Measurements from ENCODE around the gene AGRP.

The AGRP gene

DNA sequence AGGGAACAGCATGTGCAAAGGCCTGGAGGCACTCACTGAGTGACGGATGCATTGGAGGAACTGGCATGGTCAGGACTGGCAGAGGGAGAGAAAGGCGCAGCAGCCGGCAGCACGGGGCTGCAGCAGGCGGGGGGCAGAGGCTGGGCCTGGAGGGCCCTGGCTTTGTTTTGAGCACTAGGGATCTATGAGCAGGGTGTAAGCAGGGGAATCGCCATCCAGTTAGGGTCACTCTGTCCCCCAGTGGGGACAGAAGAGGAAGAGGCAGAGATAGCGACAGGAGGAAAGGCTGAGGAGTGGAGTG is 38.3 kb downstream of the AGRP start:
- Histone ChIP-seq H3K4me1 (ENCODE audit: insufficient read depth, low read length, poor library complexity, severe bottlenecking) (no peaks in the 10 kb centered on the region), H3K36me3 (ENCODE audit: insufficient read depth, low read length) (no peaks in the 10 kb centered on the region), H3F3A (ENCODE audit: low read depth) (no peaks in the 10 kb centered on the region), H2AFZ (ENCODE audit: low read length) (no peak overlapping the region), H4K20me1 (ENCODE audit: insufficient read depth, low read length, poor library complexity, severe bottlenecking) (no peaks in the 10 kb centered on the region), H3K4me2 (ENCODE audit: low read depth, low read length, poor library complexity, severe bottlenecking) (no peak overlapping the region), H3K79me2 (ENCODE audit: insufficient read depth, low read length) (no peaks in the 10 kb centered on the region), H3K9me2 (replicated peaks; ENCODE audit: low read depth, low read length) (no peaks in the 10 kb centered on the region), H3K27me3 (ENCODE audit: insufficient read depth, low read length, poor library complexity, severe bottlenecking) (no peaks in the 10 kb centered on the region), H3K9me3 (ENCODE audit: insufficient read depth, low read depth, low read length) (no peaks in the 10 kb centered on the region), H3K9ac (ENCODE audit: low read depth, low read length, poor library complexity, severe bottlenecking) (no peak overlapping the region), H3K4me3 (ENCODE audit: low read length, poor library complexity, severe bottlenecking) (no peak overlapping the region)
- TF ChIP-seq, protein P1, sequence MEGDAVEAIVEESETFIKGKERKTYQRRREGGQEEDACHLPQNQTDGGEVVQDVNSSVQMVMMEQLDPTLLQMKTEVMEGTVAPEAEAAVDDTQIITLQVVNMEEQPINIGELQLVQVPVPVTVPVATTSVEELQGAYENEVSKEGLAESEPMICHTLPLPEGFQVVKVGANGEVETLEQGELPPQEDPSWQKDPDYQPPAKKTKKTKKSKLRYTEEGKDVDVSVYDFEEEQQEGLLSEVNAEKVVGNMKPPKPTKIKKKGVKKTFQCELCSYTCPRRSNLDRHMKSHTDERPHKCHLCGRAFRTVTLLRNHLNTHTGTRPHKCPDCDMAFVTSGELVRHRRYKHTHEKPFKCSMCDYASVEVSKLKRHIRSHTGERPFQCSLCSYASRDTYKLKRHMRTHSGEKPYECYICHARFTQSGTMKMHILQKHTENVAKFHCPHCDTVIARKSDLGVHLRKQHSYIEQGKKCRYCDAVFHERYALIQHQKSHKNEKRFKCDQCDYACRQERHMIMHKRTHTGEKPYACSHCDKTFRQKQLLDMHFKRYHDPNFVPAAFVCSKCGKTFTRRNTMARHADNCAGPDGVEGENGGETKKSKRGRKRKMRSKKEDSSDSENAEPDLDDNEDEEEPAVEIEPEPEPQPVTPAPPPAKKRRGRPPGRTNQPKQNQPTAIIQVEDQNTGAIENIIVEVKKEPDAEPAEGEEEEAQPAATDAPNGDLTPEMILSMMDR (conservative IDR thresholded peaks at IDR 0.05; ENCODE audit: low read length): no peak
- no peak for TF ChIP-seq EZH2phosphoT487 (IDR thresholded peaks at IDR 0.05; ENCODE audit: borderline replicate concordance)

GRCh38 chr16:67444259-67445125 is 38.9 kb downstream of the AGRP start:
- Histone ChIP-seq H2AFZ (ENCODE audit: low read length) (no peak overlapping the region), H3K9me3 (ENCODE audit: insufficient read depth, low read depth, low read length) (no peaks in the 10 kb centered on the region), H4K20me1 (ENCODE audit: insufficient read depth, low read length, poor library complexity, severe bottlenecking) (no peaks in the 10 kb centered on the region), H3K4me3 (ENCODE audit: low read length, poor library complexity, severe bottlenecking) (no peak overlapping the region), H3K9ac (ENCODE audit: low read depth, low read length, poor library complexity, severe bottlenecking) (no peak overlapping the region), H3K4me2 (ENCODE audit: low read depth, low read length, poor library complexity, severe bottlenecking) (no peak overlapping the region), H3F3A (ENCODE audit: low read depth) (no peaks in the 10 kb centered on the region), H3K9me2 (replicated peaks; ENCODE audit: low read depth, low read length) (no peaks in the 10 kb centered on the region), H3K27me3 (ENCODE audit: insufficient read depth, low read length, poor library complexity, severe bottlenecking) (no peaks in the 10 kb centered on the region), H3K36me3 (ENCODE audit: insufficient read depth, low read length) (no peaks in the 10 kb centered on the region), H3K4me1 (ENCODE audit: insufficient read depth, low read length, poor library complexity, severe bottlenecking) (no peaks in the 10 kb centered on the region), H3K79me2 (ENCODE audit: insufficient read depth, low read length) (no peaks in the 10 kb centered on the region)
- TF ChIP-seq EZH2phosphoT487 (IDR thresholded peaks at IDR 0.05; ENCODE audit: borderline replicate concordance): no peak
- TF ChIP-seq, protein P1 (conservative IDR thresholded peaks at IDR 0.05; ENCODE audit: low read length): no peak

- Histone ChIP-seq H3K4me2 (ENCODE audit: low read depth, low read length, poor library complexity, severe bottlenecking) (no peak overlapping the region), H3K9ac (ENCODE audit: low read depth, low read length, poor library complexity, severe bottlenecking) (no peak overlapping the region), H3F3A (ENCODE audit: low read depth) (no peaks in the 10 kb centered on the region), H3K4me3 (ENCODE audit: low read length, poor library complexity, severe bottlenecking) (no peak overlapping the region), H3K4me1 (ENCODE audit: insufficient read depth, low read length, poor library complexity, severe bottlenecking) (no peaks in the 10 kb centered on the region), H3K27me3 (ENCODE audit: insufficient read depth, low read length, poor library complexity, severe bottlenecking) (no peaks in the 10 kb centered on the region), H3K36me3 (ENCODE audit: insufficient read depth, low read length) (peaks cover 11% of the 10 kb centered on the region; the same call in 1 of the 2 replicates), H3K9me3 (ENCODE audit: insufficient read depth, low read depth, low read length) (no peaks in the 10 kb centered on the region), H3K9me2 (replicated peaks; ENCODE audit: low read depth, low read length) (no peaks in the 10 kb centered on the region), H2AFZ (ENCODE audit: low read length) (no peak overlapping the region), H4K20me1 (ENCODE audit: insufficient read depth, low read length, poor library complexity, severe bottlenecking) (no peaks in the 10 kb centered on the region), H3K79me2 (ENCODE audit: insufficient read depth, low read length) (no peaks in the 10 kb centered on the region)
- TF ChIP-seq, protein P1 (conservative IDR thresholded peaks at IDR 0.05; ENCODE audit: low read length): no peak
- no peak for TF ChIP-seq EZH2phosphoT487 (IDR thresholded peaks at IDR 0.05; ENCODE audit: borderline replicate concordance)
Observed at GRCh38 chr16:67443265-67443664, 40.1 kb downstream of the AGRP start.
